ENCODE data around the gene CDC42SE2.

The CDC42SE2 gene

DNA sequence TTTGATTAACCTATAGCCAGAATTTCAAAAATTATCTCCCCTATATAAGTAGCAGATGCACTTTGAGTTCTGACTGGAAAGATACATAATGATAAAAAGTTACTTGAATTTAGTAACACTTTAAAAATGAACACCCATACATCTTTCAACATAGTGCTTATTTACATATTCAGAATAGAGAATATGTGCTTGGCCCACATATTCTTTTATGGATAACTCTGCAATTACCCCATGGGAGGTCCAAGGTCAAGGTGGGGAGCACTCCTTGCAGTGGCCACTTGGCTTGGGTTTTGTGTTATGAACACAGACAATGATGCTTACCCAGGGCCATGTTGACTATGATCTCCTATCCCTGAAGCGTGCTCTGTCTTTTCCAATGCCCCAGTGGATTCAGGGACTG is 169.3 kb downstream of the CDC42SE2 start:
- no peak for DNase-seq (ENCODE audit: low read depth, low spot score)

DNA sequence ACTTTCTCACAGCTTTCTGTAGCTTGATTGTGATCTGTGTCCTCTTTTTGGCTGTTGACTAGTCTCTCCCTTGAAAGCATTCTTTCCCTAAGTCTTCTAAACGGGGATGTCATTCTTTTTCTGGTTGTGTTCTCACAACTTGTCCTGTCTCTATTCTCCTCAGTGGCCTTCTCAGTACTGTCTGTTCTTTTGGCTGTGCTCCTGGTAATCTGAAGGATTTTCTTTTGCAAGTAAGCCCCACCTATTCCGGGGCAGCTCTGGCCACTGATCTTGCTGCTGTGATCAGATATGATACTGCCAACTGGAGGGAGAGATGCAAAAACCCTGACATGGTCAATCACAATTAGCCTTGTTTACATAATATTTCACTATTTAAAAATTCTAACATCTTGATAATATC is 172.2 kb downstream of the CDC42SE2 start:
- DNase-seq (ENCODE audit: low read depth, low spot score) = no peak

DNA sequence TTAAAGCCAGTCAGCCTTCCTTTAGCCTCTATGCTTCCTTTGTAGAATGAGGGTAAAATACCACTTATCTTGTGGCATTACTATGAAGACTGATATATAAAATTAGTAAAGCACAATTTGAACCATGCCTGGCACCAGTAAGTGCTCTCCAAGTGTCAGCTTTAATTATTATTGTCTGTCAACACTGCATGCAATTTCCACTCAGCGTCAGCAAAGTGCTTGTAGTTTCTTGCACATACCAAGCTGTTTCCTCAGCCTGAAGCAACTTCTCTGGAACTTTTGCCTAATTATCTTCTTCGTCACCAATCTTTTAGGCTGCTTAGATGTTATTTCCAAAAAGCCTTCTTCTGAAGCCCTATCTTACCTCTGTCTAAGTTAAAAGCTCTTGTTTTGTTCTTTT is 177.3 kb downstream of the CDC42SE2 start:
- DNase-seq (ENCODE audit: low read depth, low spot score) = no peak
